Hindlimb muscle (tissue), 1 donor: Measurements from ENCODE around the gene SLU7. TPM values are rescaled to one million over a fixed set of nuclear protein-coding genes. Genes with fewer than 3 reads are reported as not detected.

ENCODE experiments used
- DNase-seq: peaks from one replicate; pipeline ENCODE4 v3.0.0-alpha.2; 2013
- polyA plus RNA-seq: library from polyadenylated mRNA; unstranded; fragments of 120-200 nt; gene quantifications from one replicate; pipeline ENCODE4 v1.2.1, GENCODE V29; 2013; ENCODE audit not compliant: insufficient read length

The SLU7 gene
- polyA plus RNA-seq, 1 donor = 43.4 TPM

GRCh38 chr5:160399402-160400353 lies 19.2 kb downstream of the SLU7 start, which contains the start of gene FAM200C:
TSS of gene FAM200C (minus strand) at chr5:160400054. CDS start at chr5:160395490, 4,564 bp downstream.
- DNase-seq = peak; percentile 94

GRCh38 chr5:160398806-160399205 lies 20.1 kb downstream of the SLU7 start:
- no peak for DNase-seq

- DNase-seq = no peak
These were observed 21.4 kb downstream of the SLU7 start for GRCh38 chr5:160397492-160397891.

DNA sequence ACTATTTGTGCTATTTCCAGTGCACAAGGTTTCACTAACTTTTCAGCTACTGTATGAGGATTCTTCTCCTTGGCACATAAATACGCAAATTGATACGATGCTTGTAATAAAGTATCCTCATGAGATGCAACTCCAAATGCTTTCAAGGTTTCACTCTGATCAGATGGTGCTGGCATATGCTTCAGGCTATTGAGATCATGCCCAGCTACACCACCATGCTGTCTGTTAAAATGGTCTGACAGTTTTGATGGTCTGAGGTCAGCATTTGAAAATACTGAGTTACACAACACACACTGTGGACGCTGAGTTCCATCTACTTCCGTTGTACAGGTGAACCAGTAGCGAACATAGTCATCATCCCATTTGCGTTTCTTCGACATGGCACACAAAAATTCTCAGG lies 23.8 kb downstream of the SLU7 start:
- no peak for DNase-seq

- DNase-seq = no peak
These were observed 27.8 kb downstream of the SLU7 start for GRCh38 chr5:160390787-160391696.

GRCh38 chr5:160387445-160387844 lies 31.4 kb downstream of the SLU7 start:
- DNase-seq = no peak

GRCh38 chr5:160385496-160385895 lies 33.4 kb downstream of the SLU7 start:
- DNase-seq = no peak

DNA sequence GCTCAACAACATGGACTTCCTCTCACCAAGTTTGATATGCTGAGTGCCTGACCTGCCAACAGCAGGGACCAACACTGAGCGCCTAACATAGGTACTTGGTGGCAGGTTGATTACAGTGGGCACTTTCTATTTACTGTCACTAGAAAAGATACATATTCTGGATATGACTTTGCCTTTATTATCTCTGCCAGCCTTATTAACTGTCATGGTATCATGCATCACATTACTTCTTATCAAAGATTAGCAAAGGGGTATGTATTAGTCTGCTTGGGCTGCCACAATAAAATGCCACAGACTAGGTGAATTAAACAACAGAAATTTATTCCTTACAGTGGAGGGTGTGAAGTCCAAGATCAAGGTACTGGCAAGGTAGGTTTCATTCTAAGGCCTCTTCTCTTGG lies 34.2 kb downstream of the SLU7 start:
- no peak for DNase-seq

- no peak for DNase-seq
These were observed 36.5 kb downstream of the SLU7 start for GRCh38 chr5:160382346-160382745.

DNA sequence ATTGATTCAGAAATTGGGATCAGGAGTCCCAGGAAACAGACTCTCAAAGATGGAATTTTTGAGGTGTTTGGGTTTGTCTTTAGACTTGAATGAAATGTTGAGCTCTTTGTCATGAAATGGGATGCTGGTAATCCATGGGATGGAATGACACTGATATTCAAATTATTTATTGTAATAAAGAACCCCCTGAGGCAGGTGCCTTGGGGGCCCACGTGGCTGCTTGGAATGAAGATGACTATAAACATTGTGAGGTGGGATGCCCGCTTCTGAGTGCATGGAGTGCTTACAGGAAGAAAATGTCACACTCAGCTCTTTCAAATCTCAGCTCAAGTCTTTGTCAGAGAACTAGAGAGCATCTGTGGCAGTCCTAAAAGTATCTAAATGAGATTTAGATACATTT lies 38.8 kb downstream of the SLU7 start:
- no peak for DNase-seq

DNA sequence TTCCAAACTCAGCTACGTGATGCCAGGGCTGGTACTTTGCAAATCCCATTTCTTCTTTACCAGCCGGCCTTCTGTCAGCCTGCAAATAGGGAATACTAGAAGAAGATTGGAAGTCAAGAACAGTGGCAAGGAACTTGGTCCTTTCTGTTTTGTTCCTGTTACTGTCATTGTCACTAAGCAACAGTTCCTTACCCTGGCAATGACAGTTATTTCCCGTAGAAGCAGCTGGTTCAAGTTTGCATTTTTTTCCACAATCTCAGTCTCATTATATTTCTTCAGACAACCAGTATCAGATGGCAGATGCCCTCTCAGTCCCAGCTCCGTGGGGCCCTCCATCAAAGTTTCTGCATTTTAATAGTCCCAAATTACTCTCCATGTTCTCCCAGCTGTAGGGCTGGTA lies 39.4 kb downstream of the SLU7 start:
- no peak for DNase-seq

- no peak for DNase-seq
These were observed 40.6 kb downstream of the SLU7 start for GRCh38 chr5:160378330-160378729.

- peak; percentile 48 for DNase-seq
These were observed 41.2 kb downstream of the SLU7 start for GRCh38 chr5:160377651-160378050.

- no peak for DNase-seq
These were observed 42.5 kb downstream of the SLU7 start for GRCh38 chr5:160376416-160376815.

- DNase-seq = no peak
These were observed 43.2 kb downstream of the SLU7 start for GRCh38 chr5:160375701-160376100.

GRCh38 chr5:160375166-160375565 lies 43.7 kb downstream of the SLU7 start:
- DNase-seq = no peak

GRCh38 chr5:160371294-160371693 lies 47.6 kb downstream of the SLU7 start:
- no peak for DNase-seq

GRCh38 chr5:160370713-160371034 lies 48.2 kb downstream of the SLU7 start:
- no peak for DNase-seq

DNA sequence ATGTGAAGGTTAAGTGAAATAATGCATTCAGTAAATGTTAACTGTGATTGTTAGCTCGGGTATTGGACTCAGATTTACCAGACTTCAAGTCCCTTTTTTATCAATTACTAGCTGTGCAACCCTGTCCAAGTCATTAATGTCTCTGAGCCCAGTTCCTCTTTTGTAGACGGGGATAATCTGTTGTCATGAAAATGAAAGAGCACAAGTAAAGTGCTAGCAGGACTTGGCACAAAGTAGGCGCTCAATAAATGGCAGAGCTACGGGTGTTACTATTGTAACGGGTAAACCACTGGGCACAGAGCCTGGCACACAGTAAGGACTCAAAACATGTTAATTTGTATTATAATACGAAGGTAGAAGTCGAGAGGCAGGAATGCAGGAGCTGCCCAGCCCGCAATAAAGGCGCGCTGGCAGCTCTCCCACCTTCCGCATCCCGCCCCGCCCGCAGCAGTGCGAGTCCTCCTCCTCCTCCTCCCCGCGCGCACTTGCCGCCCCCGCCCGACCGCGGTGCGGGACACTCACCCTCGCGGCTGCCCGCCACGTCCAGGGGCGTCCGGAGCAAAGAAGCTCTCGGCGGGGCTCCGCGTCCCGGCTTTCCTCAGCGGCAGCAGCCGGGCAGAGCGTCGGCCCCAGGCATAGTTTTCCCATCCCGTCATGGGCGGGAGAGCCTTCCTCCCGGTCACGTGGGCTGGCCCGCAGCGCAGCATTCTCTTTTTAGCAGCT lies 48.7 kb downstream of the SLU7 start, which contains the start of gene C1QTNF2:
Gene C1QTNF2, minus strand, starts transcription at position 637 of the 723 bp plus-strand sequence. CDS start 15,615 bp downstream, outside the sequence.
- DNase-seq = peak; percentile 89

DNA sequence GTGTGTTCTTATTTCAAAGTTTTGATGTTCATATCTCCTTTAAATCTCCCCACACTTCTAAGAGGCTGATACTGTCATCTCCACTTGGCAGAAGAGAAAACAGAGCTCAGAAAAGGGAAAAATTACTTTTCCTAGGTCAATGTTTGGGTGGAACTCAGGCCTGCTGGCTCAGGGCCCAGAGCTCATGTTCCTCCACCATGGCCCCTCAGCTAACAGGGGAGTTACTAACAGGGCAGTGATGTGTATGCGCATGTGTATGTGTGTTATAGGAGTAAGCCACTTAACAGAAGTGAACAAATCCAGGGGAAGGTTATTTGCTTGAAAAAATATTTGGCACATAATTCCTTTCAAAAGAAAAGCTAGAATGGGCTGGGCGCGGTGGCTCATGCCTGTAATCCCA lies 51.0 kb downstream of the SLU7 start:
- DNase-seq = no peak

GRCh38 chr5:160367261-160367660 lies 51.6 kb downstream of the SLU7 start:
- DNase-seq = no peak

- DNase-seq = no peak
These were observed 52.7 kb downstream of the SLU7 start for GRCh38 chr5:160366230-160366629.
